ENCODE results near the gene P2RX7. TPM values are rescaled to one million over a fixed set of nuclear protein-coding genes. Genes with fewer than 3 reads are reported as not detected.

Gene P2RX7
- polyA plus RNA-seq, 2 of the 4 experiments (the other 2 are of a cell fraction), result 0.03 TPM; not detected in 1

DNA sequence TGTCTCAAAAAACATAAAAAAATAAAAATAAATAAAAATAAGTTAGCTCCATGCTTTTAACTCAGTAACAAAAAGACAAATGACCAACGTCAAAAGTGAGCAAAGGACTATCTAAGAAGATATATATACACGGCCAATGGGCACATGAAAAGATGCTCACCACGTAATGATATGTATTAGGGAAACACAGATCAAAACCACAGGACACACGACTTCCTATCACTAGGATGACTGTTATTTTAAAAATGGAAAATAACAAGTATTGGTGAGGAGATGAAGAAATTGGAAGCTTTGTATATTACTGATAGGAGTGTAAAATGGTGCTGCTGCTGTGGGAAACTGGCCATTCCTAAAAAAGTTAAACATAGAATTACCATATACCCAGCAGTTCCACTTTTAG, 20.2 kb upstream of the P2RX7 start (continued):
- TF ChIP-seq USF2 (IDR thresholded peaks at IDR 0.05), result no peak
- TF ChIP-seq TP53 (CRISPR knock-in tag; IDR thresholded peaks at IDR 0.05), result no peak
- no peak for TF ChIP-seq NFE2L2 (conservative IDR thresholded peaks at IDR 0.05; ENCODE audit: low read length)
- TF ChIP-seq NPAS2 (CRISPR knock-in tag; IDR thresholded peaks at IDR 0.05; ENCODE audit: borderline replicate concordance), result no peak

DNA sequence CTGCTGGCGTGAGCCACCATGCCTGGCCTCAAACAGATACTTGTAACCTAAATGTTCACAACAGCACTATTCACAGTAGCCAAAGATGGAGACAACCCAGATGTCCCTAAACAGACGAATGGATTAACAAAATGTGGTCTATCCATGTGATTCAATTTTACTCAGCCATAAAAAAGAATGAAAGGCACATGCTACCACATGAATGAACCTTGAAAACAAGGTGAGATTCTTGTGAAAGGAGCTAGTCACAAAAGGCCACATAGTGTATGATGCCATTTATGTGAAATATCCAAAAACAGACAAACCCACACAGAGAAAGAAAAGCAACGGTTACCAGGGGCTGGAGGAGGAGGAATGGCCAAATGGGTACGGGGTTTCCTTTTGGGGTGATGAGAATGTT, 19.6 kb upstream of the P2RX7 start:
- CTCF ChIA-PET, result interaction anchor here (0.8 to 1.8 kb wide), 3 partner anchors 17 to 108 kb away, joined by 3 to 5 read pairs (median 3); no protein-coding TSS in a partner anchor
- FAIRE-seq, result no peak
- H3K9me3 ChIP-seq, result no peaks in the 10 kb centered on the region
- H3K4me2 ChIP-seq, result no peak overlapping the region
- WGBS (ENCODE audit: missing lambda C conversion rate), result 75% methylated on average over 4 of the region's 4 CpGs
- no peak overlapping the region for H3K27ac ChIP-seq
- no peak for ATAC-seq
- DNase-seq (ENCODE audit: low read depth in 1 of 2, low spot score in 1 of 2), result no peak
- no peaks in the 10 kb centered on the region for H3K4me1 ChIP-seq
- TF ChIP-seq SREBF2 (IDR thresholded peaks at IDR 0.05) (no peak), RNF2 (IDR thresholded peaks at IDR 0.05; ENCODE audit: borderline replicate concordance, low read depth) (no peak), CHD4 (IDR thresholded peaks at IDR 0.05; ENCODE audit: borderline replicate concordance) (no peak), CBX2 (IDR thresholded peaks at IDR 0.05; ENCODE audit: borderline replicate concordance, low read depth) (no peak), CHD2 (IDR thresholded peaks at IDR 0.05; ENCODE audit: low read length, partially characterized antibody) (no peak), RCOR1 (IDR thresholded peaks at IDR 0.05; ENCODE audit: low read depth, low read length) (no peak), ELK1 (IDR thresholded peaks at IDR 0.05; ENCODE audit: low read depth, low read length) (no peak), TFCP2L1 (CRISPR knock-in tag; IDR thresholded peaks at IDR 0.05) (no peak), ZNF302 (CRISPR knock-in tag; IDR thresholded peaks at IDR 0.05) (no peak), BHLHE40 (IDR thresholded peaks at IDR 0.05; ENCODE audit: low read depth, low read length) (no peak), MAFK (IDR thresholded peaks at IDR 0.05; ENCODE audit: partially characterized antibody) (no peak), ZSCAN20 (CRISPR knock-in tag; IDR thresholded peaks at IDR 0.05) (no peak), MAZ (IDR thresholded peaks at IDR 0.05; ENCODE audit: borderline replicate concordance, low read depth, low read length) (no peak), FOSB (CRISPR knock-in tag; IDR thresholded peaks at IDR 0.05) (no peak), PBX3 (IDR thresholded peaks at IDR 0.05) (no peak)
- POLR2A ChIA-PET, result no interaction called here
- no peak overlapping the region for H3K4me3 ChIP-seq

- Histone ChIP-seq H3K27ac (no peak overlapping the region), H3K4me2 (no peak overlapping the region), H3K4me1 (no peaks in the 10 kb centered on the region), H3K4me3 (no peak overlapping the region), H3K9me3 (no peaks in the 10 kb centered on the region)
- TF ChIP-seq ZNF302 (CRISPR knock-in tag; IDR thresholded peaks at IDR 0.05) (no peak), HEYL (CRISPR knock-in tag; IDR thresholded peaks at IDR 0.05) (no peak), CBX2 (IDR thresholded peaks at IDR 0.05; ENCODE audit: borderline replicate concordance, low read depth) (no peak), USF2 (IDR thresholded peaks at IDR 0.05) (no peak), PBX3 (IDR thresholded peaks at IDR 0.05) (no peak), FOSL2 (IDR thresholded peaks at IDR 0.05) (no peak), FOSL2 (CRISPR knock-in tag; IDR thresholded peaks at IDR 0.05) (no peak), HOXA7 (CRISPR knock-in tag; IDR thresholded peaks at IDR 0.05) (no peak), RNF2 (IDR thresholded peaks at IDR 0.05; ENCODE audit: borderline replicate concordance, low read depth) (no peak), ZSCAN20 (CRISPR knock-in tag; IDR thresholded peaks at IDR 0.05) (no peak), FOSB (CRISPR knock-in tag; IDR thresholded peaks at IDR 0.05) (no peak), CEBPB (IDR thresholded peaks at IDR 0.05) (no peak), RARB (CRISPR knock-in tag; IDR thresholded peaks at IDR 0.05) (no peak), CBX8 (IDR thresholded peaks at IDR 0.05) (no peak)
- TF ChIP-seq, protein P1, sequence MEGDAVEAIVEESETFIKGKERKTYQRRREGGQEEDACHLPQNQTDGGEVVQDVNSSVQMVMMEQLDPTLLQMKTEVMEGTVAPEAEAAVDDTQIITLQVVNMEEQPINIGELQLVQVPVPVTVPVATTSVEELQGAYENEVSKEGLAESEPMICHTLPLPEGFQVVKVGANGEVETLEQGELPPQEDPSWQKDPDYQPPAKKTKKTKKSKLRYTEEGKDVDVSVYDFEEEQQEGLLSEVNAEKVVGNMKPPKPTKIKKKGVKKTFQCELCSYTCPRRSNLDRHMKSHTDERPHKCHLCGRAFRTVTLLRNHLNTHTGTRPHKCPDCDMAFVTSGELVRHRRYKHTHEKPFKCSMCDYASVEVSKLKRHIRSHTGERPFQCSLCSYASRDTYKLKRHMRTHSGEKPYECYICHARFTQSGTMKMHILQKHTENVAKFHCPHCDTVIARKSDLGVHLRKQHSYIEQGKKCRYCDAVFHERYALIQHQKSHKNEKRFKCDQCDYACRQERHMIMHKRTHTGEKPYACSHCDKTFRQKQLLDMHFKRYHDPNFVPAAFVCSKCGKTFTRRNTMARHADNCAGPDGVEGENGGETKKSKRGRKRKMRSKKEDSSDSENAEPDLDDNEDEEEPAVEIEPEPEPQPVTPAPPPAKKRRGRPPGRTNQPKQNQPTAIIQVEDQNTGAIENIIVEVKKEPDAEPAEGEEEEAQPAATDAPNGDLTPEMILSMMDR (IDR thresholded peaks at IDR 0.05), result no peak
- TF ChIP-seq, protein P2, sequence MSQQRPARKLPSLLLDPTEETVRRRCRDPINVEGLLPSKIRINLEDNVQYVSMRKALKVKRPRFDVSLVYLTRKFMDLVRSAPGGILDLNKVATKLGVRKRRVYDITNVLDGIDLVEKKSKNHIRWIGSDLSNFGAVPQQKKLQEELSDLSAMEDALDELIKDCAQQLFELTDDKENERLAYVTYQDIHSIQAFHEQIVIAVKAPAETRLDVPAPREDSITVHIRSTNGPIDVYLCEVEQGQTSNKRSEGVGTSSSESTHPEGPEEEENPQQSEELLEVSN (IDR thresholded peaks at IDR 0.05; ENCODE audit: borderline replicate concordance, low read depth), result no peak
- ATAC-seq (no peak), DNase-seq (ENCODE audit: low read depth in 1 of 2, low spot score in 1 of 2) (no peak), FAIRE-seq (no peak)
- ChIA-PET POLR2A (no interaction called here), CTCF (interaction anchor here (0.6 to 1.5 kb wide), 4 partner anchors 18 to 513 kb away, joined by 3 read pairs; no protein-coding TSS in a partner anchor)
- 48% methylated on average over 6 of the region's 6 CpGs for WGBS (ENCODE audit: missing lambda C conversion rate)
Measured at GRCh38 chr12:121114019-121114639, 18.5 kb upstream of the P2RX7 start.
